Neural cell (in vitro differentiated cells): ENCODE data around the gene MISP.

ENCODE experiments used
- EP300 ChIP-seq: fragments of 450-650 bp; conservative IDR thresholded peaks from 2 replicates; pipeline ENCODE4 v1.6.1; 2014; ENCODE audit warnings: antibody characterized with exemption, mild to moderate bottlenecking, moderate library complexity; ENCODE audit not compliant: poor library complexity, severe bottlenecking
- POLR2AphosphoS5 ChIP-seq: IDR thresholded peaks from 2 replicates; pipeline ENCODE4 v1.6.1; 2012
- TF ChIP-seq, protein P1 (sequence below): fragments of 450-650 bp; IDR thresholded peaks from 2 replicates; pipeline ENCODE4 v1.5.1; 2014; ENCODE audit warnings: antibody characterized with exemption, mild to moderate bottlenecking, moderate library complexity; ENCODE audit not compliant: poor library complexity, severe bottlenecking

DNA sequence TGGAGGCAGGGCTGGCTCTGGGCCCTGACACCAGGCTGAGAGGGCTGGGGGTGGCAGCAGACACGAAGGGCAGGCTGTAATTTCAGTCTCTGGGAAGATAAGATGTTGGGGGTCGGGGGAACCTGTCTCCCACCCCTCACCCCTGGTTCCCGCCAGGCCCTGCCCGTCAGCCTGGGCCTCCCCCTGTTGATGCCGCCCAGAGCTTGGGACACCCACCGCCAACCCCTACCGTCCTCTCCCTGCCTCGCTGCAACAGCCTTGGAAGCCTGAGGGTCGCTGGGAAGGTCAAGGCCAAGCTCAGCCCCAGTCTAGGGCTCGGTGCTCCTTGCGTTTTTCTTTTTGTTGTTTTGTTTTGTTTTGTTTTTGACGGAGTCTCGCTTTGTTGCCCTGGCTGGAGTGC lies 27.7 kb upstream of the MISP start:
- TF ChIP-seq, protein P1, sequence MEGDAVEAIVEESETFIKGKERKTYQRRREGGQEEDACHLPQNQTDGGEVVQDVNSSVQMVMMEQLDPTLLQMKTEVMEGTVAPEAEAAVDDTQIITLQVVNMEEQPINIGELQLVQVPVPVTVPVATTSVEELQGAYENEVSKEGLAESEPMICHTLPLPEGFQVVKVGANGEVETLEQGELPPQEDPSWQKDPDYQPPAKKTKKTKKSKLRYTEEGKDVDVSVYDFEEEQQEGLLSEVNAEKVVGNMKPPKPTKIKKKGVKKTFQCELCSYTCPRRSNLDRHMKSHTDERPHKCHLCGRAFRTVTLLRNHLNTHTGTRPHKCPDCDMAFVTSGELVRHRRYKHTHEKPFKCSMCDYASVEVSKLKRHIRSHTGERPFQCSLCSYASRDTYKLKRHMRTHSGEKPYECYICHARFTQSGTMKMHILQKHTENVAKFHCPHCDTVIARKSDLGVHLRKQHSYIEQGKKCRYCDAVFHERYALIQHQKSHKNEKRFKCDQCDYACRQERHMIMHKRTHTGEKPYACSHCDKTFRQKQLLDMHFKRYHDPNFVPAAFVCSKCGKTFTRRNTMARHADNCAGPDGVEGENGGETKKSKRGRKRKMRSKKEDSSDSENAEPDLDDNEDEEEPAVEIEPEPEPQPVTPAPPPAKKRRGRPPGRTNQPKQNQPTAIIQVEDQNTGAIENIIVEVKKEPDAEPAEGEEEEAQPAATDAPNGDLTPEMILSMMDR = no peak
- TF ChIP-seq POLR2AphosphoS5 (no peak), EP300 (no peak)
